Astrocyte (in vitro differentiated cells and primary cell): ENCODE results near the gene TBL1XR1. TPM values are rescaled to one million over a fixed set of nuclear protein-coding genes. Genes with fewer than 3 reads are reported as not detected.
"Not testable (repeated sequence)": the region's sequence is repeated elsewhere in the genome, so short reads cannot be mapped to it uniquely, and the experiment has no call there.

ENCODE experiments used
- DNase-seq: peaks from one replicate; pipeline ENCODE4 v3.0.0-alpha.2; 2010; ENCODE audit warnings: low read depth
- FAIRE-seq: peaks from 2 replicates; lab custom pipeline; 2011; peaks lifted over from hg19 to GRCh38; lab: Jason Lieb, UNC
- H2AFZ ChIP-seq: 2 replicates; pipeline ENCODE4 v1.6.0; 2012; ENCODE audit warnings: low read depth, low read length, inconsistent platforms
- H3K27ac ChIP-seq: 2 replicates; pipeline ENCODE4 v1.5.1; 2011; ENCODE audit warnings: low read depth, low read length, inconsistent platforms
- H3K27me3 ChIP-seq: 2 replicates; pipeline ENCODE4 v1.6.0; 2011; ENCODE audit warnings: low read length, inconsistent platforms; ENCODE audit not compliant: insufficient read depth
- H3K36me3 ChIP-seq: 2 replicates; pipeline ENCODE4 v1.5.1; 2011; ENCODE audit warnings: low read length, inconsistent platforms; ENCODE audit not compliant: insufficient read depth
- H3K4me1 ChIP-seq: 2 replicates; pipeline ENCODE4 v1.5.1; 2011; ENCODE audit warnings: low read length, inconsistent platforms; ENCODE audit not compliant: insufficient read depth
- H3K4me2 ChIP-seq: 2 replicates; pipeline ENCODE4 v1.6.0; 2012; ENCODE audit warnings: low read length, inconsistent platforms
- H3K4me3 ChIP-seq: 2 replicates; pipeline ENCODE4 v1.5.1; 2011; ENCODE audit warnings: low read depth, mild to moderate bottlenecking, low read length, inconsistent platforms; ENCODE audit not compliant: insufficient read depth
- H3K79me2 ChIP-seq: 2 replicates; pipeline ENCODE4 v1.6.0; 2012; ENCODE audit warnings: mild to moderate bottlenecking, low read length, inconsistent platforms; ENCODE audit not compliant: insufficient read depth
- H3K9ac ChIP-seq: 2 replicates; pipeline ENCODE4 v1.6.0; 2012; ENCODE audit warnings: mild to moderate bottlenecking, low read length, inconsistent platforms
- H3K9me3 ChIP-seq: 2 replicates; pipeline ENCODE4 v1.5.1; 2012; ENCODE audit warnings: low read depth, mild to moderate bottlenecking, low read length, inconsistent platforms; ENCODE audit not compliant: insufficient read depth
- H4K20me1 ChIP-seq: 2 replicates; pipeline ENCODE4 v1.6.0; 2012; ENCODE audit warnings: low read length, inconsistent platforms; ENCODE audit not compliant: insufficient read depth
- H3K27ac Mint-ChIP-seq: one replicate; pipeline ENCODE4 v1.8.0; 2021; ENCODE audit warnings: mild to moderate bottlenecking, mixed read lengths; ENCODE audit not compliant: unreplicated experiment
- H3K27me3 Mint-ChIP-seq: one replicate; pipeline ENCODE4 v1.8.0; 2021; ENCODE audit warnings: low read depth, mixed read lengths; ENCODE audit not compliant: unreplicated experiment
- H3K36me3 Mint-ChIP-seq: one replicate; pipeline ENCODE4 v1.8.0; 2021; ENCODE audit warnings: low read depth, mixed read lengths; ENCODE audit not compliant: unreplicated experiment
- H3K4me1 Mint-ChIP-seq: one replicate; pipeline ENCODE4 v1.8.0; 2021; ENCODE audit warnings: low read depth, mixed read lengths; ENCODE audit not compliant: unreplicated experiment
- H3K4me3 Mint-ChIP-seq: one replicate; pipeline ENCODE4 v1.8.0; 2021; ENCODE audit warnings: mild to moderate bottlenecking, moderate library complexity, mixed read lengths; ENCODE audit not compliant: unreplicated experiment
- H3K9me3 Mint-ChIP-seq: one replicate; pipeline ENCODE4 v1.8.0; 2021; ENCODE audit warnings: mild to moderate bottlenecking, mixed read lengths; ENCODE audit not compliant: unreplicated experiment
- CTCF ChIP-seq: IDR thresholded peaks from 2 replicates; pipeline ENCODE4 v1.5.1; 2011; ENCODE audit warnings: low read depth, mild to moderate bottlenecking, inconsistent platforms, low read length, moderate library complexity; ENCODE audit not compliant: insufficient read depth
- EZH2 ChIP-seq: IDR thresholded peaks from 2 replicates; pipeline ENCODE4 v1.6.1; 2012; ENCODE audit warnings: mild to moderate bottlenecking, low read length, inconsistent platforms; ENCODE audit not compliant: insufficient read depth
- total RNA-seq: library from RNA; stranded (reverse); gene quantifications from 2 replicates; pipeline ENCODE4 v1.2.1, GENCODE V29; 2021

The TBL1XR1 gene
- total RNA-seq, 1 donor from 2014 or later = 140 TPM

- peak overlapping the region; percentile 95 for H3K4me2 ChIP-seq
- no peak for DNase-seq
- H3K27ac ChIP-seq = no peak overlapping the region
- peaks cover 81% of the 10 kb centered on the region for H3K79me2 ChIP-seq
- H2AFZ ChIP-seq = no peak overlapping the region
- H3K9ac ChIP-seq = peak overlapping the region; percentile 98
- Mint-ChIP-seq H3K9me3 (peaks cover 2% of the 10 kb centered on the region), H3K27me3 (no peaks in the 10 kb centered on the region), H3K4me3 (peak overlapping the region; percentile 98), H3K27ac (peak overlapping the region; percentile 79), H3K36me3 (peaks cover 3% of the 10 kb centered on the region), H3K4me1 (peaks cover 22% of the 10 kb centered on the region)
- peaks cover 60% of the 10 kb centered on the region for H4K20me1 ChIP-seq
- H3K4me1 ChIP-seq = peaks cover 29% of the 10 kb centered on the region
- FAIRE-seq = no peak
- H3K9me3 ChIP-seq = no peaks in the 10 kb centered on the region
- no peak for TF ChIP-seq EZH2
- TF ChIP-seq CTCF = no peak
- H3K4me3 ChIP-seq = peak overlapping the region; percentile 92
- no peaks in the 10 kb centered on the region for H3K27me3 ChIP-seq
- H3K36me3 ChIP-seq = no peaks in the 10 kb centered on the region
These were observed 3.5 kb downstream of the TBL1XR1 start for GRCh38 chr3:177193688-177194268.

GRCh38 chr3:177193275-177193674 is 4.0 kb downstream of the TBL1XR1 start:
- H3K27ac Mint-ChIP-seq, H3K27me3 ChIP-seq, H2AFZ ChIP-seq, DNase-seq, H3K9me3 Mint-ChIP-seq, H3K27me3 Mint-ChIP-seq, H3K9me3 ChIP-seq, FAIRE-seq, H3K9ac ChIP-seq, H3K4me3 ChIP-seq, H3K36me3 ChIP-seq, H3K36me3 Mint-ChIP-seq, H3K27ac ChIP-seq: not testable (repeated sequence)
- Mint-ChIP-seq H3K4me3 (peak overlapping the region; percentile 98), H3K4me1 (peaks cover 18% of the 10 kb centered on the region)
- H3K4me2 ChIP-seq = peak overlapping the region; percentile 95
- peaks cover 86% of the 10 kb centered on the region for H3K79me2 ChIP-seq
- peaks cover 65% of the 10 kb centered on the region for H4K20me1 ChIP-seq
- peaks cover 24% of the 10 kb centered on the region for H3K4me1 ChIP-seq

- Histone ChIP-seq H3K27ac (peak overlapping the region; percentile 8), H3K9me3 (no peaks in the 10 kb centered on the region), H3K4me3 (no peak overlapping the region), H3K4me2 (peak overlapping the region; percentile 19), H2AFZ (no peak overlapping the region), H3K4me1 (peaks cover 19% of the 10 kb centered on the region), H3K79me2 (peaks cover 100% of the 10 kb centered on the region), H3K36me3 (no peaks in the 10 kb centered on the region), H4K20me1 (peaks cover 86% of the 10 kb centered on the region), H3K9ac (no peak overlapping the region), H3K27me3 (no peaks in the 10 kb centered on the region)
- H3K36me3 Mint-ChIP-seq = peaks cover 3% of the 10 kb centered on the region
- H3K27me3 Mint-ChIP-seq = no peaks in the 10 kb centered on the region
- no peak overlapping the region for H3K4me3 Mint-ChIP-seq
- DNase-seq (no peak), FAIRE-seq (no peak)
- H3K9me3 Mint-ChIP-seq = no peaks in the 10 kb centered on the region
- H3K27ac Mint-ChIP-seq = no peak overlapping the region
- no peak for TF ChIP-seq EZH2
- H3K4me1 Mint-ChIP-seq = peaks cover 18% of the 10 kb centered on the region
These were observed 6.3 kb downstream of the TBL1XR1 start for GRCh38 chr3:177190756-177191681.

GRCh38 chr3:177190184-177190583 is 7.1 kb downstream of the TBL1XR1 start:
- H3K4me3 Mint-ChIP-seq = not testable (repeated sequence)

GRCh38 chr3:177188325-177188724 is 9.0 kb downstream of the TBL1XR1 start:
- not testable (repeated sequence) for H3K27me3 ChIP-seq, H3K36me3 Mint-ChIP-seq, H3K27ac ChIP-seq, H3K27ac Mint-ChIP-seq, H3K9me3 Mint-ChIP-seq, H3K9ac ChIP-seq, H3K9me3 ChIP-seq, H3K36me3 ChIP-seq, H3K4me2 ChIP-seq, H2AFZ ChIP-seq, H3K4me3 Mint-ChIP-seq, H3K27me3 Mint-ChIP-seq, DNase-seq, H3K4me3 ChIP-seq, H3K4me1 Mint-ChIP-seq, FAIRE-seq
- H3K4me1 ChIP-seq = peaks cover 11% of the 10 kb centered on the region
- peaks cover 100% of the 10 kb centered on the region for H3K79me2 ChIP-seq
- peaks cover 94% of the 10 kb centered on the region for H4K20me1 ChIP-seq

More at GRCh38 chr3:177190184-177190583, 7.1 kb downstream of the TBL1XR1 start:
- H3K4me1 Mint-ChIP-seq = peaks cover 18% of the 10 kb centered on the region
- not testable (repeated sequence) for H2AFZ ChIP-seq, H3K27me3 ChIP-seq, H3K36me3 Mint-ChIP-seq, H3K4me3 ChIP-seq, H3K9ac ChIP-seq, H3K9me3 Mint-ChIP-seq, FAIRE-seq, H3K36me3 ChIP-seq, H3K9me3 ChIP-seq, H3K27ac ChIP-seq, H3K27ac Mint-ChIP-seq, H3K27me3 Mint-ChIP-seq, H3K4me2 ChIP-seq, DNase-seq
- Histone ChIP-seq H3K79me2 (peaks cover 100% of the 10 kb centered on the region), H4K20me1 (peaks cover 93% of the 10 kb centered on the region), H3K4me1 (peaks cover 21% of the 10 kb centered on the region)
